ENCODE measurements around the gene ABL1.

ABL1 gene

GRCh38 chr9:130873966-130874365, 38.9 kb downstream of the ABL1 start:
- no peak for DNase-seq

GRCh38 chr9:130874783-130875182, 39.7 kb downstream of the ABL1 start:
- no peak for DNase-seq

GRCh38 chr9:130877300-130877699, 42.2 kb downstream of the ABL1 start:
- no peak for DNase-seq

- no peak for DNase-seq
These were observed 43.2 kb downstream of the ABL1 start for GRCh38 chr9:130878295-130878694.

- DNase-seq = no peak
These were observed 44.9 kb downstream of the ABL1 start for GRCh38 chr9:130879863-130880411.

- no peak for DNase-seq
These were observed 45.7 kb downstream of the ABL1 start for GRCh38 chr9:130880599-130881220.

GRCh38 chr9:130881516-130881915, 46.5 kb downstream of the ABL1 start:
- no peak for DNase-seq

GRCh38 chr9:130882696-130883225, 47.7 kb downstream of the ABL1 start:
- DNase-seq = no peak

GRCh38 chr9:130883479-130883878, 48.4 kb downstream of the ABL1 start:
- DNase-seq = no peak

GRCh38 chr9:130884111-130884531, 49.1 kb downstream of the ABL1 start:
- DNase-seq = no peak

GRCh38 chr9:130884542-130885483, 49.8 kb downstream of the ABL1 start:
- no peak for DNase-seq

- DNase-seq = no peak
These were observed 50.7 kb downstream of the ABL1 start for GRCh38 chr9:130885484-130886375.

- no peak for DNase-seq
These were observed 51.9 kb downstream of the ABL1 start for GRCh38 chr9:130886981-130887380.

GRCh38 chr9:130887494-130888144, 52.6 kb downstream of the ABL1 start:
- no peak for DNase-seq

- no peak for DNase-seq
These were observed 53.3 kb downstream of the ABL1 start for GRCh38 chr9:130888146-130888885.

- no peak for DNase-seq
These were observed 55.1 kb downstream of the ABL1 start for GRCh38 chr9:130890124-130890523.

- DNase-seq = no peak
These were observed 56.0 kb downstream of the ABL1 start for GRCh38 chr9:130890870-130891687.

GRCh38 chr9:130891688-130892476, 56.8 kb downstream of the ABL1 start:
- no peak for DNase-seq

- no peak for DNase-seq
These were observed 57.6 kb downstream of the ABL1 start for GRCh38 chr9:130892477-130893304.

All from NCI-H748 treated with DMSO at 0.1 percent for 48 hours (cell line).